ENCODE data around the gene LAMA2.

The LAMA2 gene

DNA sequence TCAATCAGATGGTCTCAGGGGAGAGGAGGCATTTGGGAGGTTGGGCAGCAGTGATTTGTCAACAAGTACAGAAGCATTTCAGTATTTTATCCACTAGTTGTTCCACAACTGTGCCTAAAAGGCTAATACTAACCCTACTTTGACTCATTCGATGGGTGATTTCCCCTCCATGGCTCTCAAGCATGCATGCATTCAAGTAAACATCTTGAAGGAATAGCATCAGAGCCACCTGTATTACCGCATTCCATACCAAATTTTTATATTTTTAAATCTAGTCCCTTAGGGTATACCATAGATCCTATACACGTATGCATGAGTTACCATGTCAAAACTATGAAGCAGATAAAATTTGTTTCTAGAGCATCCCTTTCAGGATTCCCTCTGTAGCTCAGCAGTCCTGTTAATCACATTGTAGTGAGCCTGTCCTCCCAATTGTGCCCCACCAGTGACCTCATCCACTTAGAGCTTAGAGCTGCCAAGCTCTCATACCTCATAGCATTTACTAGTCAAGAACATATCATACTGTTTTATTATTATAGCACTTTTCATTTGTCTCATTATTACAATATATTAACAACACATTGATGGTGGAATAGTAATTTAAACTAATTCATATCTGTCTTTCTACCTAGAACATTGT, 213.8 kb downstream of the LAMA2 start:
- no peak for DNase-seq

GRCh38 chr6:129098061-129098553, 215.2 kb downstream of the LAMA2 start:
- no peak for DNase-seq

DNA sequence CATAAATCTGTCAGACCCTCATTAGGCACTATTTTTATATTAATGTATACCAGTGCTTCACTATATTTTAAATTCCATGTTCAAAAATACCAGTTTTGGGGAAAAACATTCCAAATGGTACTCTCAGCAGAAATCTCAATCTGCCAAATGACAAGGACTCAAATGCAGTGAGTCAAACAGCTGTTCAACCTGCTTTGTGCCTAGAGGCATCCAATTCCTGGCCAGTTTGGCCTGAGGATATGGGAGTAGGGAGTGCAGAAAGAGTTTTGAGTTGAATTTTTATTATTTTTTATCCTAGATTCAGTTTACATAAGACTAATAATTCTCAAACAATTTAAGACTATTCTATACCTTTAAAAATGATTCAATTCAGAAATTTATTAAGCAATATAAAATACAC, 216.8 kb downstream of the LAMA2 start:
- no peak for DNase-seq

- DNase-seq: no peak
Observed at GRCh38 chr6:129100164-129100563, 217.2 kb downstream of the LAMA2 start.

DNA sequence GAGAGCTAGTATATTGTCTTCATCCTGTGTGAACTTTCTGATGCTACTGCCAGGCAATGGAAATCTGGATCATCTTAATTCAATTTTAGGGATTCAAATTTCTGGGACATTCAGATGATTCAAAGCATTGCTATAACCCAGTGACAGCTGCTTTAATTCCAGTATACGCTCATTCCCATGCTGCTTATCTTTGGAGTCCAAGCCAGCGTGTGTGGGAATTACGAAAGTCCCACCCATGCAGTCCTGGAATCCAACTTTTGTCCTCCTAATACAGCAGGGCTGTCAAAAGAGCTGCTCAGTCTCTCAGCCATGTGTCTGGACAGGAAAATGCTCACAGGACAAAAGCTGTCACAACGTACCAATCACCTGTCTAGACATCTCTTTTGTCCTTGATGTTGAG, 219.8 kb downstream of the LAMA2 start:
- no peak for DNase-seq

DNA sequence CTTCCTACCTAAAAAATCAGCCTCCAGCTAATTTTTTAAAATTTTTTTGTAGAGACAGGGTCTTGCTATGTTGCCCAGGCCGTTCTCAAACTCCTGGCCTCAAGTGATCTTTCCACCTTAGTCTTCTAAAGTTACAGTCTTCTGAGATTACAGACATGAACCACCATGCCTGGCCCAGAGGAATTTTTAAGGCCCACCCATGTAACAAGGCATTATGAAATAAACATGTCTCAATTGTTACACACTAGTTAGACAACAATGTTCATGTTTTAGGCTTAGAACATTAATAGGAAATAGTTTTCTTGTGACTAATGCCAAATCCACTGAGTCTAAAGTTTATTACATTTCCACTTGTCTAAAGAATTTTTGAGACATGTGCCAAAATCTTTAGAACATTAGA, 221.2 kb downstream of the LAMA2 start:
- no peak for DNase-seq

- DNase-seq: no peak
Observed at GRCh38 chr6:129104560-129104959, 221.6 kb downstream of the LAMA2 start.

DNA sequence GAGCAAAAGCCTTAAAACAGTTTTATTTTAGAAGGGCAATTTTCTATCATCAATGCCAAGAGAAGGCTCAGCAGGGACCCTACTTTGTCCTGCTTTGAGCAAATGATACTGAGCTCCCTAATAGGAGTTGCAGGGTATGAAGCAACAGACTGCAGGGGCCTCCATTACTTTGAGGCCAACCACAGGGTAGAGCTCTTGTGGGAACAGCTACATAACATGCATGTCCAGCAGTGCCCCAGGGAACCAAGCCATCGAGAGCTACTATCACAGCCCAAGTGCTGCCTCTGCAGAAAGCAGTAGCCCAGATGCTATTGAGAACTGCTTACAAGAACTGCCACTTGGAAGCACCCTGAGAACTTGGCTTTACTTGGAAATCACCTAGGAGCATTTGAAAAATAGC, 222.1 kb downstream of the LAMA2 start:
- no peak for DNase-seq

DNA sequence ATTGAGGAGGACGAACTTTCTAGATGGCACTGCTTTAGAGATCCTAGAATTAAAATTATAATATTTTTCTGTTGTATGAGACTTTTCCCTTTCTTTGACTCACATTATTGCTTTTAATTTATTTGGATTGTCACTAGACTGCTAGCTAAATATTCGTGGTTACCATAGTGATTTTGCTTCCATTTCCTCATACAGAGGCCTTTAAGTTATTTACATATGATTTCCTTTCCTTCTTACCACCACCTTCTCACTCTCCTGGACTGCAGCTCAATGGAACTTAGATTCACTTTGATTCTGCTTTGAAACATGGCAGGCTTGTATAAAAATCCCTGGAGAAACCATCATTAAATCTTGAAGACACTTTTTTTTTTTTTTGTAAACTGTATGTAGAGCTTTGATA, 222.9 kb downstream of the LAMA2 start:
- DNase-seq: no peak

- DNase-seq: no peak
Observed at GRCh38 chr6:129108337-129108736, 225.4 kb downstream of the LAMA2 start.

DNA sequence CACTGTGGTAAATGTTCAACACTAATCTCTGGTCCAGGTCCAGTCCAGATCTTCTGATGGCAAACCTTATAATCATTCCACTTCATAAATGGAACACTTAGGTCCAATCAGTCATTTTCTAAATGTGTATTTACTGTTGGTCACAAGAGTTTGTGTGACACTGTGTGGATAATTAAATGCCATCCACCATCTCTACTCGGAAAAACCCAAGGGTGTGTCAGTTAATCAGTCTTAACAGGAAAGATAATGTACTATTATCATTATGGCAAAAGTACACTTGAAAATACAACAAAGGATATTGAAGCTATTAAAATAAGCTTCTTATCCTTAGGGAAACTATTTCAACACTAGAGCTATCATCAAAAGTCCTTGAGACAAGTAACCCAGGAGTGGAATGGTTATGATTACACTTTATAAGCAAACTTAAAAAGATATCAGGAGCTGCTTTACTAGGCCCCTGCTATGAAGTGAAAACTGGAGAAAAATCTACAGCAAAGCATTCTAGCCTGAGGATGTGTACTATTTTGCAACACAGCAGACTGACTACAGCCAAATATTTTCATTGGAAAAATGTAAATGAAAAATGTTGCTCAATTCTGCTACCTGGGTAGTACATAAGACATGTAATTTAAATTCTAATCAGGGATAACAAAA, 227.9 kb downstream of the LAMA2 start:
- no peak for DNase-seq

- DNase-seq: no peak
Observed at GRCh38 chr6:129111346-129111745, 228.4 kb downstream of the LAMA2 start.

GRCh38 chr6:129111853-129112252, 228.9 kb downstream of the LAMA2 start:
- no peak for DNase-seq

- DNase-seq: no peak
Observed at GRCh38 chr6:129112591-129112990, 229.7 kb downstream of the LAMA2 start.

DNA sequence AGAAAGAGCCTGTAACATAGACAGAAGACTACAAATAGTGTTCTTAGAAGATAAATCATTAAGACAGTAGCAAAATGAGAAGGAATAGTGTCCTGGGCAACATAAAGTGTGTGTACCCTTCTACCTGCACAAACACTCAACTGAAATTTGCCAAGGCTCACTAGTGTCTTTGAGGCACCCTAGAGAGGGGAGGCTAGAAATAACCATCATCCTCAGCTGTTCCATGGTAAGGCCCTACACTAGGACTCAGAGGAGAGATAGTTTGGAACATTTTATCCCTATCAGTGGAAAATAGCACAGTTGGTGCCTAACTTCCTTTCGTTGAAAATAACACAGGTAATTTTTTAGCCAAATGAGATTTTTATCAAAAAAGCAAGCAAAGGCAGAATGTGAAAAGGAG, 230.7 kb downstream of the LAMA2 start:
- DNase-seq: no peak

DNA sequence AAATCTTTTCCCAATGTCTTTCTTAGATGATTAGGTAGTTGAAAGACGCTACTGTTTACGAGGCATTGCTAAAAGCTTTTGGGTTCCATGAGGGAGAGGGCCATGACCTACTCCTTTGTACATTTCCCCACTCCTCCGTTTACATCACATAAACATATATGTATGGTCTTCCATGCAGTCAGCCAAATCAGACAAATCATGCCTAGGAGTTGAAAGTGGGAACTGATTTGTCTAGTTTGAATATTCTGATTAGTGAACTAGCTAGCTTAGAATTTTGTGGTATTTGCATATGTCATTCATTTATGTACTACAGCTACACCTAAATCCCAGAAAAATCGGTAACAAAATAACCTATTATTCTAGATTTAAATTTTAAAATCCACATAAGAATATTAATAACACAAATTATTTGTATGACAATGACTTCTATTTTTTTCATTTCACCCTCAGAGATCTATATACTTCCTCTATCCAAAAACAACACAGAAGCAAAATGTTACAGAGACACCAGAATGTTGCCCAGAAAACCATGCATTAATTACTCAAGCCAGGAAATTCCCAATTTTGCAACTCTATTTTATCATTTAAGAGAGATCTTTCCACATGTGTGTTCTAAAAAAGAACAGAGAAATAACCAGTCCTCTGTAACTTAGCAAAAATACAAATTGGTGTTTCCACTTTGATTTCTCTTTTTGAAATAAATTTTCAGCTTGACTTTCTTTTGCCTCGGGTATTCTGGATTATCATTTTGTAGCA, 231.9 kb downstream of the LAMA2 start:
- DNase-seq: no peak

DNA sequence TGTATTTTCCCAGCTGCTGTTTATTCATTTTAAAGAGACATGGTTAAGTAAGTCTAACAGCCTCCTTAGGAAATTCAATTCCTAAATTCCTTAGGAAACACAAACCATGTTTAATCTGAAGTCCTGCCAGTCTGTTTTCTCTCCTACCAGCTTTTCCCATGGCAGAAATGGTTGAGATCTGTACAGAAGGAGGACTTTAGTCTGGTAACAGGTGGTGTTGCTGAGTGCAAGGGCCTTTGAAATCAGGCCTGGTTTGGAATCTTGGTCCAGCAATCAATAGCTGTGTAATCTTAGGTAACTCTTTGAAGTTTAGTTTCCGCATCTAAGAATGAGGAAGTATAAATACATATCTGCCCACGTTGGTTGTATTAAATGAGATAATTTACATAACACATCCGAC, 232.5 kb downstream of the LAMA2 start:
- no peak for DNase-seq

DNA sequence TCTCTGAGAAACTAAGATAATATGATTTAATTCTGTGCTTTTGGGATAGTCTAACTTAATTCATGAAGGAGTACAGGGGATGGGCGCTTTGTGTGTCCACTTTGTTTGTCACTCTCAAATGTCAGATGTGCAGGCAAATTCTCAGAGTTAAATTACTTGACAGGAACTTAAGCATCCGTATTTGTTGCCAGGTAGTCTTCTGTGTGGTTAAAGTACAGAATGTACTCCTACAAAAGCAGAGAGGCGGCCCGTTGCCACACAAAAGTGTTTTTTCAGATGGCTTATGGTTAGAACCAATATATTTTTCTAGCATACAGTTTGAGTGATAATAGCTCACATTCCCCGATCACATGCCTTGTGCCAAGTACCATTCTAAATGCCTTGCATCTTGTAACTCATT, 234.4 kb downstream of the LAMA2 start:
- DNase-seq: no peak

DNA sequence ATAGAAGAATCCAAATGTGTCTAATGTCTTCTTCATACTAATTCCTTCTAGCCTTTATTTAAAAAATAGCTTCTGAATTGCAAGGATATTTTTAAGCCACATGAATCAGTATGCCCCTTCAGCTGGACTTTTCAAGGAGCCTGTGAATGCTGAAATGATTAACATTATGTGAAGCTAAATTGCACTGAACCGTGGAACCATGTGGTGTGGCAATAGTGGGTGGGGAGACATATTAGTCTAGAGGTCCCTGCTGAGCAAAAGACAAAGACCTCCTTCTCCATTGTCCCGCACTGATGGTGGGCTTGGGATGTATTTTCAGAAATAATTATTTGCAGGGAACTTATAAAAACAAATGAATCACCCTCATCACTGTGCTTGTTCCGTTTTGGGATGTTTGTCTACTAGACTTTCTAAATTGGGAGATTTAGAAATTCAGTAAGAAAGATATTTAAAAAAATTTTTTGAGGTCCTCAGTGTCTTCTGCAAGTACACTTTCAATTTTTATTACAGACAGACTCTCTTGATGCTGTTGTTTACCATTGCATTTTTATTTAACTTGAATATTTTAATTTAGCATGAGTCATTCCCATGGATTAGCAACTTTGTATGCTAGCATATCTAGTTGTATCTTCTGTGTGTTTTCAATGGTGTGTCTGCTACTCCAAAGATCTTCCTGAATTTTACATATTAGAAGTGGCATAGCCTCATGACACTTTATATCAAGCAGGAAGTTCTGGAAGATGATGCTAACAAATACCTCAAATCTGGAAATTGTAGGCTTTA, 238.1 kb downstream of the LAMA2 start:
- no peak for DNase-seq

- no peak for DNase-seq
Observed at GRCh38 chr6:129124347-129124746, 241.4 kb downstream of the LAMA2 start.

- no peak for DNase-seq
Observed at GRCh38 chr6:129130106-129130505, 247.2 kb downstream of the LAMA2 start.

GRCh38 chr6:129130959-129131681, 248.2 kb downstream of the LAMA2 start:
- no peak for DNase-seq

DNA sequence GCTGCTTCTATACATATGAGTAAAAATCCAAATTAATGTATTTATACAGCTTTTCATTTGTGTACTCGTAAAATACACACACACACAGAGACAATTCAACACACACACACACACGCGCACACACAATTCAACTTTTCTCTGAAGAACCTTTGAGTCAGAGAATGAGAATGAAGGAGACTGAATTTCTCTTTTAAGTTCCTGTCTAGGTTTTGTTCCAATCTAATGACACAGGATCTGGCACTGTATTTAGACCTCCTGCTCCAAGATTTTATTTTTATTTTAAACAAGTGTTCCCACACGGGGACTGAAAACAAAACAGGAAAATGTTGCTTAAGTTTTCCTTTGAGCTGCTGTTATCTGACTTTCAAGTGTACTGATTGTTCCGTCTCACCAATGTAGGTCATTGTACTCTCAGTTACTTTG, 250.8 kb downstream of the LAMA2 start:
- DNase-seq: no peak

All from stimulated activated naive CD4-positive, alpha-beta T cell treated with Interleukin-2 at 50 U/mL for 16 hours (primary cell).